GM12878 (cell line): ENCODE results near the gene SLAMF1. TPM values are rescaled to one million over a fixed set of nuclear protein-coding genes. Genes with fewer than 3 reads are reported as not detected.

Source experiments
- ATF2 ChIP-seq: IDR thresholded peaks from 2 replicates; pipeline ENCODE4 v1.6.1; 2012; ENCODE audit warnings: low read length, inconsistent platforms
- BACH1 ChIP-seq: fragments of 450-650 bp; IDR thresholded peaks from 2 replicates; pipeline ENCODE4 v1.6.1; 2017; ENCODE audit warnings: mild to moderate bottlenecking, borderline replicate concordance
- BMI1 ChIP-seq: fragments of 450-650 bp; IDR thresholded peaks from 2 replicates; pipeline ENCODE4 v1.6.1; 2016; ENCODE audit warnings: mild to moderate bottlenecking, moderate library complexity, borderline replicate concordance
- CBFB ChIP-seq: IDR thresholded peaks from 2 replicates; pipeline ENCODE4 v1.6.1; 2016; ENCODE audit warnings: antibody characterized with exemption, low read depth
- CHD4 ChIP-seq: fragments of 200-600 bp; sonication (generic); IDR thresholded peaks from 2 replicates; pipeline ENCODE4 v1.6.1; 2016; ENCODE audit warnings: mild to moderate bottlenecking
- DPF2 ChIP-seq: fragments of 450-650 bp; IDR thresholded peaks from 2 replicates; pipeline ENCODE4 v1.6.1; 2017; ENCODE audit warnings: mild to moderate bottlenecking
- HDGF ChIP-seq: fragments of 450-650 bp; IDR thresholded peaks from 2 replicates; pipeline ENCODE4 v1.6.1; 2016; ENCODE audit warnings: antibody characterized with exemption
- JUNB ChIP-seq: IDR thresholded peaks from 2 replicates; pipeline ENCODE4 v1.6.1; 2016; ENCODE audit warnings: antibody characterized with exemption, mild to moderate bottlenecking
- JUND ChIP-seq: IDR thresholded peaks from 2 replicates; pipeline ENCODE4 v1.6.1; 2012; ENCODE audit warnings: low read depth, mild to moderate bottlenecking, low read length, improper control_type of control experiment, moderate library complexity
- MAX ChIP-seq: IDR thresholded peaks from 2 replicates; pipeline ENCODE4 v1.6.1; 2012; ENCODE audit warnings: low read depth, low read length, improper control_type of control experiment
- MYB ChIP-seq: fragments of 150-350 bp; IDR thresholded peaks from 2 replicates; pipeline ENCODE4 v1.6.1; 2014; ENCODE audit warnings: mild to moderate bottlenecking, low read depth, low read length, borderline replicate concordance
- MYC ChIP-seq: IDR thresholded peaks from 2 replicates; pipeline ENCODE4 v1.6.1; 2011; ENCODE audit warnings: mild to moderate bottlenecking, low read length, moderate library complexity, inconsistent platforms; ENCODE audit not compliant: insufficient read depth, insufficient replicate concordance, insufficient read length, severe bottlenecking
- NFYB ChIP-seq: IDR thresholded peaks from 2 replicates; pipeline ENCODE4 v1.6.1; 2011; ENCODE audit warnings: low read depth, mild to moderate bottlenecking, low read length, improper control_type of control experiment, moderate library complexity; ENCODE audit not compliant: insufficient read depth
- POLR2AphosphoS2 ChIP-seq: IDR thresholded peaks from 2 replicates; pipeline ENCODE4 v1.6.1; 2011; ENCODE audit warnings: low read depth, mild to moderate bottlenecking, low read length, improper control_type of control experiment, moderate library complexity
- POLR2AphosphoS5 ChIP-seq: IDR thresholded peaks from 2 replicates; pipeline ENCODE4 v1.6.1; 2011; ENCODE audit warnings: mild to moderate bottlenecking, low read length, inconsistent platforms
- RB1 ChIP-seq: fragments of 450-650 bp; formaldehyde crosslinking; IDR thresholded peaks from 2 replicates; pipeline ENCODE4 v1.6.1; 2017; ENCODE audit warnings: mild to moderate bottlenecking, borderline replicate concordance
- SMARCA5 ChIP-seq: fragments of 450-650 bp; IDR thresholded peaks from 2 replicates; pipeline ENCODE4 v1.6.1; 2017; ENCODE audit warnings: mild to moderate bottlenecking
- SUPT20H ChIP-seq: IDR thresholded peaks from 2 replicates; pipeline ENCODE4 v1.6.1; 2011; ENCODE audit warnings: low read depth, mild to moderate bottlenecking, low read length, moderate library complexity, borderline replicate concordance; ENCODE audit not compliant: control insufficient read depth
- USF2 ChIP-seq: IDR thresholded peaks from 2 replicates; pipeline ENCODE4 v1.6.1; 2011; ENCODE audit warnings: low read depth, low read length, improper control_type of control experiment, borderline replicate concordance
- YBX1 ChIP-seq: fragments of 450-650 bp; IDR thresholded peaks from 2 replicates; pipeline ENCODE4 v1.6.1; 2016; ENCODE audit warnings: antibody characterized with exemption
- ZZZ3 ChIP-seq: IDR thresholded peaks from 2 replicates; pipeline ENCODE4 v1.6.1; 2011; ENCODE audit warnings: low read depth; ENCODE audit not compliant: control insufficient read depth, insufficient read length
- polyA plus RNA-seq, 11 experiments: library from polyadenylated mRNA; depleted of rRNA in 4 of 11; unstranded in 6 of 11; stranded (reverse) in 5 of 11; fragments of >200 nt; fragmentation: Nextera tagmentation in 4 of 11; fragmentation: Illumina TruSeq in 1 of 11; extraction: Ambion mirVana in 4 of 11; extraction: Trizol in 1 of 11; gene quantifications; 1 replicate in 1 of 11; 2 replicates in 10 of 11; pipeline versions ENCODE4 v1.2.1 to v1.2.3, GENCODE V29; 2011 to 2016; ENCODE audit warnings: inconsistent platforms in 2 of 11, missing spikeins in 2 of 11, low read depth in 1 of 11
- total RNA-seq, 4 experiments: library from RNA; depleted of rRNA in 3 of 4; stranded (reverse); fragments of >200 nt in 3 of 4; fragmentation: Illumina TruSeq in 1 of 4; extraction: Trizol in 1 of 4; gene quantifications; 2 replicates each; pipeline versions ENCODE4 v1.2.1 to v1.2.3, GENCODE V29; 2013 to 2021
- TF ChIP-seq, protein P1 (sequence below): IDR thresholded peaks from 2 replicates; pipeline ENCODE4 v1.6.1; 2011; ENCODE audit warnings: borderline replicate concordance, low read depth, mild to moderate bottlenecking, moderate library complexity, mixed read lengths, low read length; ENCODE audit not compliant: insufficient read depth; ENCODE audit errors: extremely low read length
- TF ChIP-seq, protein P2 (sequence below): IDR thresholded peaks from 2 replicates; pipeline ENCODE4 v1.6.1; 2011; ENCODE audit warnings: low read depth, mild to moderate bottlenecking, low read length, moderate library complexity, borderline replicate concordance; ENCODE audit errors: extremely low read depth

Gene SLAMF1
- total and polyA plus RNA-seq, 10 of the 15 experiments (the other 5 are each of a cell fraction or from before 2014, with no cell fraction given) = 87.3 to 260 (median 131) TPM

DNA sequence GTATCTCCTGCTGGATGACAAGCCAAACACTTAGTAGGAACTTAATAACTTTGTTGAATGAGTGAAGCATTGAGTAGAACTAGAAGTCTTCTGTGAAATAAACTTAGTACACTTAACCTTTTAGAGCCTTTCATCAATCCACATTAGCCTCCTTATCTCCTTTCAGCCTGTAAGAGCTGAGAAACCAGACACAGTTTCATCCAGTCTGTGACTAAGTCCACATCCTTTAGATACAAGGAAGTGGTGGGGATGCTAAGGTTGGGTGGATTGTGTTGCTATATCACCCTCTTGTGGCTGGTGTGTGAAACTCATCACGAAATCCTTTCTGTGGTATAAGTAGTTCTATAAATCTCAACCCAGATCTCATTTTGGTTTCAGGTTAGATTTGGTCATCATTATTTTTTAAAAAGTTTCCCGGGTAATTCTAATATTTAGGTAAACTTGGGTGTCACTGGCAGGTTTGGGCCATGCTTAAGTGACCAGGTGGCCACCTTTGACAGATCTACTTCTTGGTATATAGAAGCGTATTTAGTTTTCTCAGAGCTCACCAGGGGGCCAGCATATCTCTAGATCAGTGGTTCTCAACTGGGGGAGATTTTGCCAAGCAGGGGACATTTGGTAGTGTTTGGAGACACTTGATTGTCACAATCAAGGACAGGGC, 39.7 kb downstream of the SLAMF1 start (continued):
- no peak for TF ChIP-seq MYC
- no peak for TF ChIP-seq MAX
- no peak for TF ChIP-seq ATF2
- TF ChIP-seq BMI1 = no peak
- TF ChIP-seq SMARCA5 = no peak
- TF ChIP-seq SUPT20H = no peak
- TF ChIP-seq MYB = no peak
- no peak for TF ChIP-seq ZZZ3
- TF ChIP-seq, protein P1, sequence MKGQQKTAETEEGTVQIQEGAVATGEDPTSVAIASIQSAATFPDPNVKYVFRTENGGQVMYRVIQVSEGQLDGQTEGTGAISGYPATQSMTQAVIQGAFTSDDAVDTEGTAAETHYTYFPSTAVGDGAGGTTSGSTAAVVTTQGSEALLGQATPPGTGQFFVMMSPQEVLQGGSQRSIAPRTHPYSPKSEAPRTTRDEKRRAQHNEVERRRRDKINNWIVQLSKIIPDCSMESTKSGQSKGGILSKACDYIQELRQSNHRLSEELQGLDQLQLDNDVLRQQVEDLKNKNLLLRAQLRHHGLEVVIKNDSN = no peak
- TF ChIP-seq, protein P2, sequence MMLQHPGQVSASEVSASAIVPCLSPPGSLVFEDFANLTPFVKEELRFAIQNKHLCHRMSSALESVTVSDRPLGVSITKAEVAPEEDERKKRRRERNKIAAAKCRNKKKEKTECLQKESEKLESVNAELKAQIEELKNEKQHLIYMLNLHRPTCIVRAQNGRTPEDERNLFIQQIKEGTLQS = no peak
- peak; percentile 42; the same call in 1 of the 2 replicates for TF ChIP-seq RB1
- no peak for TF ChIP-seq JUND
- TF ChIP-seq POLR2AphosphoS5 = peak; percentile 53; the same call in 1 of the 2 replicates
- TF ChIP-seq JUNB = no peak; the same call in 1 of the 2 replicates
- no peak for TF ChIP-seq YBX1
- peak; percentile 3; the same call in 1 of the 2 replicates for TF ChIP-seq POLR2AphosphoS2
- TF ChIP-seq DPF2 = no peak
- TF ChIP-seq CHD4 = no peak
- TF ChIP-seq CBFB = peak; percentile 20; the same call in 1 of the 2 replicates
- no peak for TF ChIP-seq BACH1
- TF ChIP-seq NFYB = no peak
- TF ChIP-seq HDGF = no peak
- TF ChIP-seq USF2 = no peak
